PC-9 (cell line): ENCODE measurements around the gene EDDM13. TPM values are rescaled to one million over a fixed set of nuclear protein-coding genes. Genes with fewer than 3 reads are reported as not detected.
"Not testable (repeated sequence)": the region's sequence is repeated elsewhere in the genome, so short reads cannot be mapped to it uniquely, and the experiment has no call there.

ENCODE experiments used
- BruUV-seq: library from RNA; stranded (reverse); fragments of 400-500 nt; replicated peaks from 2 replicates; lab custom pipeline; 2021; lab: Mats Ljungman, UMichigan
- CTCF ChIA-PET: fragments of 300-600 bp; sonication (Branson Sonifier 250); formaldehyde crosslinking; loops from one replicate; lab custom pipeline; 2022; ENCODE audit warnings: antibody characterized with exemption; lab: Charles Lee
- POLR2A ChIA-PET: fragments of 300-600 bp; sonication (Branson Sonifier 250); formaldehyde crosslinking; loops from one replicate; lab custom pipeline; 2022; ENCODE audit warnings: antibody characterized with exemption; ENCODE audit not compliant: unreplicated experiment; lab: Charles Lee
- DNase-seq, 2 experiments: peaks; one replicate each; pipeline versions ENCODE4 v3.0.0 to v3.0.0-alpha.2; 2015 to 2022; ENCODE audit warnings: mixed read lengths in 1 of 2
- H2AFZ ChIP-seq: fragments of 200-600 bp; sonication (generic); 2 replicates; pipeline ENCODE4 v1.8.1; 2017; ENCODE audit warnings: antibody characterized with exemption
- H3F3A ChIP-seq: fragments of 200-600 bp; sonication (generic); 2 replicates; pipeline ENCODE4 v1.8.1; 2017; ENCODE audit warnings: antibody characterized with exemption, mild to moderate bottlenecking, low read depth; ENCODE audit not compliant: insufficient read depth
- H3K27ac ChIP-seq: fragments of 200-600 bp; sonication (generic); 2 replicates; pipeline ENCODE4 v1.6.1; 2016; ENCODE audit warnings: mixed run types
- H3K27me3 ChIP-seq: fragments of 200-600 bp; sonication (generic); 2 replicates; pipeline ENCODE4 v1.6.1; 2016; ENCODE audit warnings: low read depth, mixed run types; ENCODE audit not compliant: insufficient read depth
- H3K36me3 ChIP-seq: fragments of 200-600 bp; sonication (generic); 2 replicates; pipeline ENCODE4 v1.6.1; 2016; ENCODE audit warnings: low read depth, mixed run types
- H3K4me1 ChIP-seq: fragments of 200-600 bp; sonication (generic); replicated peaks from 2 replicates; pipeline ENCODE4 v1.6.1; 2016; ENCODE audit warnings: mixed run types; ENCODE audit not compliant: insufficient read depth
- H3K4me2 ChIP-seq: fragments of 200-600 bp; sonication (generic); 2 replicates; pipeline ENCODE4 v1.6.1; 2017; ENCODE audit warnings: mixed run types
- H3K4me3 ChIP-seq: fragments of 200-600 bp; sonication (generic); 2 replicates; pipeline ENCODE4 v1.6.1; 2016; ENCODE audit warnings: mixed run types
- H3K79me2 ChIP-seq: fragments of 200-600 bp; sonication (generic); 2 replicates; pipeline ENCODE4 v1.6.1; 2017; ENCODE audit warnings: low read depth, mixed run types
- H3K9me2 ChIP-seq: fragments of 200-600 bp; sonication (generic); 2 replicates; pipeline ENCODE4 v1.8.1; 2017; ENCODE audit warnings: mild to moderate bottlenecking; ENCODE audit not compliant: insufficient read depth
- H3K9me3 ChIP-seq: fragments of 200-600 bp; sonication (generic); 2 replicates; pipeline ENCODE4 v1.8.1; 2016; ENCODE audit warnings: low read depth; ENCODE audit not compliant: insufficient read depth
- H4K20me1 ChIP-seq: fragments of 200-600 bp; sonication (generic); 2 replicates; pipeline ENCODE4 v1.8.1; 2017; ENCODE audit not compliant: insufficient read depth
- EZH2 ChIP-seq: fragments of 200-600 bp; sonication (generic); IDR thresholded peaks from 2 replicates; pipeline ENCODE4 v1.8.0; 2017; ENCODE audit warnings: antibody characterized with exemption, low read depth
- intact Hi-C: fragments of 100-400 bp; cut with micrococcal nuclease; formaldehyde crosslinking; loops from one replicate; pipeline ENCODE4 v1.10.0; 2022; ENCODE audit not compliant: unreplicated experiment
- total RNA-seq: library from RNA; stranded (reverse); gene quantifications from 2 replicates; pipeline ENCODE4 v1.2.3, GENCODE V29; 2021
- TF ChIP-seq, protein P1 (sequence below): fragments of 200-600 bp; sonication (generic); conservative IDR thresholded peaks from 2 replicates; pipeline ENCODE4 v1.6.1; 2017; ENCODE audit warnings: mixed run types, antibody characterized with exemption, mild to moderate bottlenecking, moderate library complexity

EDDM13 gene
- total RNA-seq, 1 experiment from 2014 or later = not detected

DNA sequence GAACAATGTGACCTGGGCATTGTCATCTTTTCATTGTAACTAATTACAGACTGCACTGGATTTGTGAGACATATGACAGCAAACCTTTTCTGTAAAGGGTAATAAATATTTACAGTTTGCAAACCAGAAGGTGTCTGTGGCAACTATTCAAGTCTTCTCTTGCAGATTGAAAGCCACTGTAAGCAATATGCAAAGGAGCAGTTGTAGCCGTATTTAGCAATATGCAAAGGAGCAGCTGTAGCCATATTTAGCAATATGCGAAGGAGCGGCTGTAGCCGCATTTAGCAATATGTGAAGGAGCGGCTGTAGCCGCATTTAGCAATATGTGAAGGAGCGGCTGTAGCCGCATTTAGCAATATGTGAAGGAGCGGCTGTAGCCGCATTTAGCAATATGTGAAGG is 66.5 kb downstream of the EDDM13 start:
- CTCF ChIA-PET, intact Hi-C loops: not testable (repeated sequence)

DNA sequence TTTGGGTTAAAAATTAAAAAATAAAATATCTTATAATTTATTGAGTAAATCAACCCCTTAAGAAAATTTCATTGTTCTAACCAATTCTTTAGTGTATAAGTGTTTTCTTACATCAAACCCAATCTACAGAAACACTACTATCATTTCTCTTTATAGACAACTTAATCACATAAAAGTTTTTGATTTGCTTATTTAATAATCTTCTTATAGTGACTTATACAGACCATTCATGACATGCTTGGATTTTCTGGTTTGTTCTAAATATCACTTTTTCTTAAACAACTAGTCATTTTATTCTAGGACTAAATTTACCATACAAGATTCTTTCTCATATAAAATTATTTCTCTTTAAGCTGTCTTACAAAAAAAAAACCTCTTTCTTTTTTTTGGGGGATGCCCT is 69.4 kb downstream of the EDDM13 start:
- Histone ChIP-seq H3K27me3 (peaks cover 41% of the 10 kb centered on the region), H3K4me1 (no peaks in the 10 kb centered on the region), H3K4me3 (no peak overlapping the region), H3K9me3 (peaks cover 22% of the 10 kb centered on the region), H3K27ac (no peak overlapping the region), H3K79me2 (no peaks in the 10 kb centered on the region), H3F3A (no peaks in the 10 kb centered on the region), H3K4me2 (no peak overlapping the region), H2AFZ (no peak overlapping the region), H3K9me2 (no peaks in the 10 kb centered on the region), H4K20me1 (no peaks in the 10 kb centered on the region), H3K36me3 (no peaks in the 10 kb centered on the region)
- intact Hi-C loops = no loop called here
- POLR2A ChIA-PET = no interaction called here
- no peak for TF ChIP-seq EZH2
- TF ChIP-seq, protein P1, sequence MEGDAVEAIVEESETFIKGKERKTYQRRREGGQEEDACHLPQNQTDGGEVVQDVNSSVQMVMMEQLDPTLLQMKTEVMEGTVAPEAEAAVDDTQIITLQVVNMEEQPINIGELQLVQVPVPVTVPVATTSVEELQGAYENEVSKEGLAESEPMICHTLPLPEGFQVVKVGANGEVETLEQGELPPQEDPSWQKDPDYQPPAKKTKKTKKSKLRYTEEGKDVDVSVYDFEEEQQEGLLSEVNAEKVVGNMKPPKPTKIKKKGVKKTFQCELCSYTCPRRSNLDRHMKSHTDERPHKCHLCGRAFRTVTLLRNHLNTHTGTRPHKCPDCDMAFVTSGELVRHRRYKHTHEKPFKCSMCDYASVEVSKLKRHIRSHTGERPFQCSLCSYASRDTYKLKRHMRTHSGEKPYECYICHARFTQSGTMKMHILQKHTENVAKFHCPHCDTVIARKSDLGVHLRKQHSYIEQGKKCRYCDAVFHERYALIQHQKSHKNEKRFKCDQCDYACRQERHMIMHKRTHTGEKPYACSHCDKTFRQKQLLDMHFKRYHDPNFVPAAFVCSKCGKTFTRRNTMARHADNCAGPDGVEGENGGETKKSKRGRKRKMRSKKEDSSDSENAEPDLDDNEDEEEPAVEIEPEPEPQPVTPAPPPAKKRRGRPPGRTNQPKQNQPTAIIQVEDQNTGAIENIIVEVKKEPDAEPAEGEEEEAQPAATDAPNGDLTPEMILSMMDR = no peak
- no peak for DNase-seq
- no TSS peak for BruUV-seq
- CTCF ChIA-PET = no interaction called here

More for the DNA sequence above, 66.5 kb downstream of the EDDM13 start:
- Histone ChIP-seq H3K9me3 (peaks cover 15% of the 10 kb centered on the region), H3K27me3 (peaks cover 28% of the 10 kb centered on the region)
- H3K4me3 ChIP-seq, H3K4me1 ChIP-seq, DNase-seq, H3K27ac ChIP-seq, H4K20me1 ChIP-seq, H3F3A ChIP-seq, H3K9me2 ChIP-seq, H3K36me3 ChIP-seq, BruUV-seq, H3K4me2 ChIP-seq, POLR2A ChIA-PET, H2AFZ ChIP-seq, H3K79me2 ChIP-seq: not testable (repeated sequence)

- no peaks in the 10 kb centered on the region for H3K4me1 ChIP-seq
- H3K9me2 ChIP-seq = no peaks in the 10 kb centered on the region
- H3K36me3 ChIP-seq = no peaks in the 10 kb centered on the region
- no peak overlapping the region for H3K4me3 ChIP-seq
- no peak overlapping the region for H2AFZ ChIP-seq
- no peak for DNase-seq
- H3K27ac ChIP-seq = no peak overlapping the region
- no peaks in the 10 kb centered on the region for H4K20me1 ChIP-seq
- intact Hi-C loops = no loop called here
- no TSS peak for BruUV-seq
- no peaks in the 10 kb centered on the region for H3F3A ChIP-seq
- H3K79me2 ChIP-seq = no peaks in the 10 kb centered on the region
- CTCF ChIA-PET = interaction anchor here (1.5 kb wide), 1 partner anchor 14 kb away, joined by 4 read pairs; no protein-coding TSS in a partner anchor
- H3K4me2 ChIP-seq = no peak overlapping the region
- TF ChIP-seq, protein P1 = no peak
- no peak for TF ChIP-seq EZH2
- peaks cover 10% of the 10 kb centered on the region; the same call in 1 of the 2 replicates for H3K9me3 ChIP-seq
- POLR2A ChIA-PET = no interaction called here
- H3K27me3 ChIP-seq = peaks cover 36% of the 10 kb centered on the region
Observed at GRCh38 chr19:56347163-56347778, 74.7 kb downstream of the EDDM13 start.
